ENCODE data around the gene DAB1. TPM values are rescaled to one million over a fixed set of nuclear protein-coding genes. Genes with fewer than 3 reads are reported as not detected.
A peak's percentile ranks its signal among the peaks of the same experiment; 100 is the strongest.

Gene DAB1
- total RNA-seq, 2 experiments from 2014 or later: 0.52 to 0.61 TPM

- Mint-ChIP-seq H3K9me3 (no peaks in the 10 kb centered on the region), H3K4me3 (no peak overlapping the region), H3K36me3 (ENCODE audit: low read depth) (no peaks in the 10 kb centered on the region), H3K4me1 (ENCODE audit: low read depth) (no peaks in the 10 kb centered on the region), H3K27me3 (peaks cover 3% of the 10 kb centered on the region), H3K27ac (no peak overlapping the region)
- TF ChIP-seq CTCF (IDR thresholded peaks at IDR 0.05): no peak
- peak in 1 of 14 experiments; percentile 7 for DNase-seq
- Histone ChIP-seq H3K27me3 (ENCODE audit: control insufficient read depth in 1 of 2, insufficient read depth in 2 of 2, low read length in 2 of 2) (no peaks in the 10 kb centered on the region), H3K4me3 (ENCODE audit: low read length) (no peak overlapping the region), H3K27ac (ENCODE audit: low read depth in 1 of 2, low read length in 2 of 2) (no peak overlapping the region), H3K36me3 (ENCODE audit: insufficient read depth, low read length) (no peaks in the 10 kb centered on the region), H3K9me3 (ENCODE audit: control insufficient read depth in 1 of 2, insufficient read depth in 1 of 2, low read length in 2 of 2) (no peaks in the 10 kb centered on the region), H3K4me1 (ENCODE audit: insufficient read depth, low read length) (no peaks in the 10 kb centered on the region)
- ATAC-seq (ENCODE audit: poor library complexity): no peak
- ChIA-PET POLR2A (no interaction called here), CTCF (no interaction called here)
- intact Hi-C loops (cut with DNase I, micrococcal nuclease): no loop called here
Measured at GRCh38 chr1:57157818-57158603, 265.8 kb downstream of the DAB1 start.

- ATAC-seq (ENCODE audit: poor library complexity): no peak
Measured at GRCh38 chr1:57156907-57157306, 267.0 kb downstream of the DAB1 start.

GRCh38 chr1:57146100-57146499, 277.8 kb downstream of the DAB1 start:
- ChIA-PET CTCF (no interaction called here), POLR2A (interaction anchor here (0.7 kb wide), 1 partner anchor 62 kb away, joined by 3 read pairs; no protein-coding TSS in a partner anchor)
- Histone ChIP-seq H3K27ac (ENCODE audit: low read depth in 1 of 2, low read length in 2 of 2) (no peak overlapping the region), H3K4me3 (ENCODE audit: low read length) (no peak overlapping the region), H3K27me3 (ENCODE audit: control insufficient read depth in 1 of 2, insufficient read depth in 2 of 2, low read length in 2 of 2) (no peaks in the 10 kb centered on the region), H3K4me1 (ENCODE audit: insufficient read depth, low read length) (no peaks in the 10 kb centered on the region), H3K36me3 (ENCODE audit: insufficient read depth, low read length) (no peaks in the 10 kb centered on the region), H3K9me3 (ENCODE audit: control insufficient read depth in 1 of 2, insufficient read depth in 1 of 2, low read length in 2 of 2) (no peaks in the 10 kb centered on the region)
- TF ChIP-seq CTCF (IDR thresholded peaks at IDR 0.05): no peak
- no peaks in the 10 kb centered on the region for H3K27me3 Mint-ChIP-seq
- H3K4me1 Mint-ChIP-seq (ENCODE audit: low read depth): no peaks in the 10 kb centered on the region
- H3K27ac Mint-ChIP-seq: no peak overlapping the region
- no peaks in the 10 kb centered on the region for H3K36me3 Mint-ChIP-seq (ENCODE audit: low read depth)
- ATAC-seq (ENCODE audit: poor library complexity) (no peak), DNase-seq (no peak)
- intact Hi-C loops (cut with DNase I, micrococcal nuclease): no loop called here
- no peak overlapping the region for H3K4me3 Mint-ChIP-seq
- no peaks in the 10 kb centered on the region for H3K9me3 Mint-ChIP-seq

More at GRCh38 chr1:57156907-57157306, 267.0 kb downstream of the DAB1 start:
- H3K36me3 Mint-ChIP-seq (ENCODE audit: low read depth): no peaks in the 10 kb centered on the region
- no peak overlapping the region for H3K27ac ChIP-seq (ENCODE audit: low read depth in 1 of 2, low read length in 2 of 2)
- DNase-seq: no peak
- no peaks in the 10 kb centered on the region for H3K36me3 ChIP-seq (ENCODE audit: insufficient read depth, low read length)
- ChIA-PET POLR2A (no interaction called here), CTCF (no interaction called here)
- no peaks in the 10 kb centered on the region for H3K9me3 Mint-ChIP-seq
- no peaks in the 10 kb centered on the region for H3K4me1 ChIP-seq (ENCODE audit: insufficient read depth, low read length)
- no peak overlapping the region for H3K4me3 Mint-ChIP-seq
- H3K27me3 ChIP-seq (ENCODE audit: control insufficient read depth in 1 of 2, insufficient read depth in 2 of 2, low read length in 2 of 2): no peaks in the 10 kb centered on the region
- H3K9me3 ChIP-seq (ENCODE audit: control insufficient read depth in 1 of 2, insufficient read depth in 1 of 2, low read length in 2 of 2): peaks cover 0 to under 1% of the 10 kb centered on the region in 2 experiments
- intact Hi-C loops (cut with DNase I, micrococcal nuclease): no loop called here
- H3K27me3 Mint-ChIP-seq: peaks cover 3% of the 10 kb centered on the region
- no peak overlapping the region for H3K27ac Mint-ChIP-seq
- no peak overlapping the region for H3K4me3 ChIP-seq (ENCODE audit: low read length)
- no peak for TF ChIP-seq CTCF (IDR thresholded peaks at IDR 0.05)
- H3K4me1 Mint-ChIP-seq (ENCODE audit: low read depth): no peaks in the 10 kb centered on the region

All from CD4-positive, alpha-beta T cell (primary cell).